H1 (cell line): ENCODE results near the gene BNIP5. TPM values are rescaled to one million over a fixed set of nuclear protein-coding genes. Genes with fewer than 3 reads are reported as not detected.

Experiments used
- CTCF ChIA-PET: fragments of 300-600 bp; sonication (Branson Sonifier 250); formaldehyde crosslinking; loops from one replicate; lab custom pipeline; 2021; ENCODE audit not compliant: partially characterized antibody; lab: Charles Lee
- POLR2A ChIA-PET: fragments of 300-600 bp; sonication (Branson Sonifier 250); formaldehyde crosslinking; loops from one replicate; lab custom pipeline; 2021; ENCODE audit warnings: inconsistent platforms; ENCODE audit not compliant: partially characterized antibody; lab: Charles Lee
- DNase-seq, 2 experiments: peaks; one replicate each; pipeline versions ENCODE4 v3.0.0 to v3.0.0-alpha.2; 2010 to 2022; ENCODE audit warnings: low spot score in 2 of 2, low read depth in 1 of 2, mixed read lengths in 1 of 2
- FAIRE-seq: peaks from 2 replicates; lab custom pipeline; 2011; peaks lifted over from hg19 to GRCh38; lab: Jason Lieb, UNC
- H2AFZ ChIP-seq: 2 replicates; pipeline ENCODE4 v1.8.1; 2012; ENCODE audit warnings: low read length, inconsistent platforms
- H2AK5ac ChIP-seq: 2 replicates; pipeline ENCODE4 v1.6.1; 2013; ENCODE audit warnings: low read depth, low read length
- H2BK120ac ChIP-seq: replicated peaks from 2 replicates; pipeline ENCODE3; 2013; ENCODE audit warnings: low read depth, low read length, inconsistent platforms
- H2BK12ac ChIP-seq: 2 replicates; pipeline ENCODE4 v1.6.1; 2013; ENCODE audit warnings: low read depth, low read length
- H2BK15ac ChIP-seq: 2 replicates; pipeline ENCODE4 v1.6.1; 2013; ENCODE audit warnings: low read length
- H2BK20ac ChIP-seq: 2 replicates; pipeline ENCODE4 v1.6.1; 2013; ENCODE audit warnings: low read length
- H2BK5ac ChIP-seq: 2 replicates; pipeline ENCODE4 v1.6.1; 2013; ENCODE audit warnings: low read depth, low read length
- H3K14ac ChIP-seq: 2 replicates; pipeline ENCODE4 v1.6.1; 2013; ENCODE audit warnings: inconsistent platforms; ENCODE audit not compliant: insufficient read length
- H3K18ac ChIP-seq: 2 replicates; pipeline ENCODE4 v1.6.1; 2013; ENCODE audit warnings: low read length; ENCODE audit errors: extremely low read depth
- H3K23ac ChIP-seq: 2 replicates; pipeline ENCODE4 v1.6.1; 2013; ENCODE audit warnings: inconsistent platforms; ENCODE audit not compliant: insufficient read length
- H3K23me2 ChIP-seq: 2 replicates; pipeline ENCODE4 v1.6.1; 2013; ENCODE audit warnings: low read depth, low read length
- H3K27ac ChIP-seq: 2 replicates; pipeline ENCODE4 v1.6.1; 2011; ENCODE audit warnings: low read depth, low read length, inconsistent platforms
- H3K27me3 ChIP-seq, 4 experiments: replicated peaks in 1 of 4; 1 replicate in 1 of 4; 2 replicates in 3 of 4; pipeline versions ENCODE4 v1.6.1 to v1.8.1; 2011 to 2013; ENCODE audit warnings: low read length in 3 of 4, mild to moderate bottlenecking in 3 of 4, inconsistent platforms in 2 of 4, mixed read lengths in 2 of 4, moderate library complexity in 1 of 4; ENCODE audit not compliant: control insufficient read depth in 3 of 4, insufficient read depth in 3 of 4; ENCODE audit errors: extremely low read depth in 1 of 4
- H3K36me3 ChIP-seq, 4 experiments: 2 replicates each; pipeline versions ENCODE4 v1.6.1 to v1.8.1; 2011 to 2013; ENCODE audit warnings: mild to moderate bottlenecking in 4 of 4, low read length in 3 of 4, moderate library complexity in 2 of 4, control low read depth in 1 of 4, inconsistent platforms in 1 of 4; ENCODE audit not compliant: insufficient read depth in 4 of 4, control insufficient read depth in 2 of 4
- H3K4ac ChIP-seq: replicated peaks from 2 replicates; pipeline ENCODE3; 2013; ENCODE audit warnings: low read length, low read depth, mixed read lengths, inconsistent platforms; ENCODE audit not compliant: insufficient read length
- H3K4me1 ChIP-seq, 4 experiments: replicated peaks in 1 of 4; 1 replicate in 1 of 4; 2 replicates in 3 of 4; pipeline versions ENCODE4 v1.6.1 to v1.8.1; 2011 to 2013; ENCODE audit warnings: low read length in 3 of 4, inconsistent platforms in 2 of 4, mixed read lengths in 1 of 4; ENCODE audit not compliant: insufficient read depth in 4 of 4, control insufficient read depth in 3 of 4
- H3K4me2 ChIP-seq, 2 experiments: 2 replicates each; pipeline versions ENCODE4 v1.6.1 to v1.8.1; 2011 to 2013; ENCODE audit warnings: low read depth in 2 of 2, low read length in 2 of 2, control low read depth in 1 of 2, inconsistent platforms in 1 of 2, mild to moderate bottlenecking in 1 of 2; ENCODE audit not compliant: insufficient read depth in 1 of 2
- H3K4me3 ChIP-seq, 4 experiments: fragments of 200-600, 300-600 bp in 1 of 4; sonication (generic), shearing (Covaris generic), sonication (Bioruptor Twin) in 1 of 4; 2 replicates each; pipeline versions ENCODE4 v1.5.1 to v1.8.1; 2011 to 2016; ENCODE audit warnings: low read length in 4 of 4, low read depth in 3 of 4, control low read depth in 2 of 4, inconsistent platforms in 2 of 4, mild to moderate bottlenecking in 2 of 4, mixed read lengths in 1 of 4, moderate library complexity in 1 of 4; ENCODE audit not compliant: insufficient read depth in 2 of 4; ENCODE audit errors: extremely low read depth in 1 of 4
- H3K56ac ChIP-seq: replicated peaks from 2 replicates; pipeline ENCODE3; 2013; ENCODE audit warnings: low read depth, mild to moderate bottlenecking, mixed read lengths, low read length, inconsistent platforms; ENCODE audit not compliant: insufficient read length
- H3K79me1 ChIP-seq: 2 replicates; pipeline ENCODE4 v1.6.1; 2013; ENCODE audit warnings: low read depth, low read length, control low read depth
- H3K79me2 ChIP-seq, 2 experiments: 2 replicates each; pipeline versions ENCODE4 v1.6.1 to v1.8.1; 2012 to 2013; ENCODE audit warnings: low read length in 2 of 2, mild to moderate bottlenecking in 2 of 2, inconsistent platforms in 1 of 2; ENCODE audit not compliant: insufficient read depth in 2 of 2, control insufficient read depth in 1 of 2
- H3K9ac ChIP-seq, 4 experiments: replicated peaks in 1 of 4; 1 replicate in 1 of 4; 2 replicates in 3 of 4; pipeline versions ENCODE4 v1.6.1 to v1.8.1; 2011 to 2013; ENCODE audit warnings: low read depth in 3 of 4, low read length in 3 of 4, control low read depth in 2 of 4, mild to moderate bottlenecking in 2 of 4, moderate library complexity in 2 of 4, inconsistent platforms in 1 of 4; ENCODE audit errors: extremely low read depth in 1 of 4
- H3K9me3 ChIP-seq, 2 experiments: 2 replicates each; pipeline versions ENCODE4 v1.6.1 to v1.8.1; 2012 to 2013; ENCODE audit warnings: mild to moderate bottlenecking in 2 of 2, moderate library complexity in 2 of 2, control low read depth in 1 of 2, inconsistent platforms in 1 of 2, low read depth in 1 of 2, low read length in 1 of 2, mixed read lengths in 1 of 2; ENCODE audit not compliant: insufficient read depth in 2 of 2
- H4K20me1 ChIP-seq, 2 experiments: replicated peaks in 1 of 2; 2 replicates each; pipeline versions ENCODE3 to v1.8.1; 2011 to 2013; ENCODE audit warnings: inconsistent platforms in 2 of 2, low read length in 2 of 2, mild to moderate bottlenecking in 1 of 2; ENCODE audit not compliant: insufficient read depth in 2 of 2, control insufficient read depth in 1 of 2
- H4K5ac ChIP-seq: 2 replicates; pipeline ENCODE4 v1.6.1; 2013; ENCODE audit warnings: low read length, low read depth, mixed read lengths, inconsistent platforms; ENCODE audit not compliant: insufficient read length
- H4K8ac ChIP-seq: 2 replicates; pipeline ENCODE4 v1.8.0; 2013; ENCODE audit warnings: mild to moderate bottlenecking, moderate library complexity, low read length, inconsistent platforms; ENCODE audit not compliant: insufficient read depth; ENCODE audit errors: extremely low read depth
- H4K91ac ChIP-seq: replicated peaks from 2 replicates; pipeline ENCODE3; 2013; ENCODE audit warnings: low read length, mixed read lengths, inconsistent platforms; ENCODE audit not compliant: insufficient read length
- CEBPB ChIP-seq: IDR thresholded peaks from 2 replicates; pipeline ENCODE4 v1.6.1; 2012; ENCODE audit warnings: low read depth, low read length
- HDAC2 ChIP-seq, 2 experiments: fragments of 300-600 bp in 1 of 2; sonication (generic) in 1 of 2; IDR thresholded peaks; 2 replicates each; pipeline ENCODE4 v1.6.1; 2011 to 2012; ENCODE audit warnings: low read depth in 2 of 2, low read length in 2 of 2, mild to moderate bottlenecking in 2 of 2, moderate library complexity in 2 of 2, borderline replicate concordance in 1 of 2, inconsistent platforms in 1 of 2
- KDM5A ChIP-seq: fragments of 200-600 bp; IDR thresholded peaks from 2 replicates; pipeline ENCODE4 v1.7.1; 2012; ENCODE audit warnings: mild to moderate bottlenecking, low read length, inconsistent platforms, mixed read lengths
- NANOG ChIP-seq: IDR thresholded peaks from 2 replicates; pipeline ENCODE4 v1.6.1; 2011; ENCODE audit warnings: low read length, low read depth, mild to moderate bottlenecking, inconsistent platforms; ENCODE audit not compliant: insufficient read depth, poor library complexity, severe bottlenecking
- RAD21 ChIP-seq, 2 experiments: IDR thresholded peaks in 1 of 2; conservative IDR thresholded peaks in 1 of 2; 2 replicates each; pipeline ENCODE4 v1.6.1; 2011; ENCODE audit warnings: low read depth in 2 of 2, low read length in 2 of 2, improper control_type of control experiment in 1 of 2, inconsistent platforms in 1 of 2, mild to moderate bottlenecking in 1 of 2, moderate library complexity in 1 of 2
- RBBP5 ChIP-seq: IDR thresholded peaks from 2 replicates; pipeline ENCODE4 v1.7.1; 2012; ENCODE audit warnings: low read depth, mild to moderate bottlenecking, inconsistent platforms, low read length, moderate library complexity, borderline replicate concordance
- SIRT6 ChIP-seq: IDR thresholded peaks from one replicate; pipeline ENCODE4 v1.7.1; 2012; ENCODE audit warnings: low read length, inconsistent platforms
- WGBS, 2 experiments: shearing (Covaris generic) in 1 of 2; methylation state at CpG; one replicate each; pipeline versions ENCODE4 v1.1.6 to v1.1.7; 2013 to 2015; ENCODE audit warnings: low lambda C conversion rate in 2 of 2, mixed read lengths in 2 of 2, inconsistent platforms in 1 of 2, low coverage in 1 of 2, missing lambda C conversion rate in 1 of 2; ENCODE audit not compliant: insufficient replicate concordance in 2 of 2, insufficient coverage in 1 of 2, insufficient read length in 1 of 2; ENCODE audit errors: extremely low coverage in 1 of 2, missing lambda C conversion rate in 1 of 2; 5-methylcytosine and 5-hydroxymethylcytosine counted together
- polyA plus RNA-seq, 7 experiments: library from polyadenylated mRNA; depleted of rRNA in 3 of 7; stranded (reverse) in 5 of 7; unstranded in 2 of 7; fragments of >200 nt in 5 of 7; fragments of 200-250 nt in 2 of 7; gene quantifications; 1 replicate in 5 of 7; 2 replicates in 1 of 7; 4 replicates in 1 of 7; pipeline versions ENCODE4 v1.2.1 to v1.2.3, GENCODE V29; 2011 to 2013; ENCODE audit warnings: missing spikeins in 2 of 7, mixed read lengths in 2 of 7
- total RNA-seq: library from RNA; stranded (reverse); fragmentation: NEBNext Ultra II Directional; extraction: Animal tissue kit (Norgen Biotek cat#: 25700); gene quantifications from 2 replicates; pipeline ENCODE4 v1.2.1, GENCODE V29; 2021
- TF ChIP-seq, protein P1 (sequence below), 3 experiments: IDR thresholded peaks; 1 replicate in 2 of 3; 2 replicates in 1 of 3; pipeline versions ENCODE4 v1.5.1 to v1.6.1; 2011; ENCODE audit warnings: low read length in 3 of 3, mild to moderate bottlenecking in 3 of 3, inconsistent platforms in 2 of 3, low read depth in 1 of 3, moderate library complexity in 1 of 3; ENCODE audit not compliant: insufficient read depth in 1 of 3; ENCODE audit errors: control extremely low read depth in 1 of 3

BNIP5 gene
- total and polyA plus RNA-seq, 2 of the 8 experiments (the other 6 are each of a cell fraction or from before 2014, with no cell fraction given), result not detected

DNA sequence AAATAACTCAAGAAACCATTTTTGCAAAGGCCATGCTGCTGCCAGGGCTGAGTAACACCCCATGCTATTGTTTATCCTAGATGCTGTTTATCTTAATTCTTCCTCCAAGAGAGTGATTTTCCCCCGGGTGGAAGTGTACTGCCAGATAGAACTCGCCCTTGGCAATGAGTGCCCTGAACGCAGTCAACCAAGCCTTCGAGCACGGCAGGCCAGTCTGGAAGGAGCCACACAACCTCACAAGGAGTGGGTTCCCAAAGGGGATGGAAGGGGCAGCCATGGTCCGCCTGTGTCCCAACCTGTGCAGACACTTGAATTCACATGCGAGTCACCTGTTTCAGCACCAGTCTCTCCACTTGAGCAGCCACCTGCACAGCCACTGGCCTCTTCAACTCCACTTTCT lies 34.9 kb downstream of the BNIP5 start:
- DNase-seq, result no peak
- no peak overlapping the region for H3K56ac ChIP-seq
- H4K8ac ChIP-seq, result no peak overlapping the region
- no peak overlapping the region; the same call in 1 of the 2 replicates for H2BK12ac ChIP-seq
- H3K4me2 ChIP-seq, result no peak overlapping the region
- POLR2A ChIA-PET, result no interaction called here
- no peaks in the 10 kb centered on the region for H3K36me3 ChIP-seq
- no peak overlapping the region for H2AK5ac ChIP-seq
- H3K14ac ChIP-seq, result no peak overlapping the region
- no peak overlapping the region for H3K4ac ChIP-seq
- no peak overlapping the region for H3K27ac ChIP-seq
- H2BK20ac ChIP-seq, result no peak overlapping the region
- H3K79me1 ChIP-seq, result no peaks in the 10 kb centered on the region
- H3K23me2 ChIP-seq, result no peaks in the 10 kb centered on the region
- H3K9me3 ChIP-seq, result no peaks in the 10 kb centered on the region
- no peak overlapping the region for H3K9ac ChIP-seq
- H3K27me3 ChIP-seq, result no peaks in the 10 kb centered on the region
- H4K20me1 ChIP-seq, result no peaks in the 10 kb centered on the region
- H3K4me3 ChIP-seq, result no peak overlapping the region
- CTCF ChIA-PET, result interaction anchor here (0.6 to 10.9 kb wide), 34 partner anchors 9 to 674 kb away, joined by 3 to 137 read pairs (median 4); partner anchors contain the start of gene SRPK1
- H2BK15ac ChIP-seq, result peak overlapping the region; percentile 95
- 0 out of 2 replicates have a peak overlapping the region, but pooled peaks have one; percentile 3 for H2BK5ac ChIP-seq
- H3K18ac ChIP-seq, result no peak overlapping the region
- no peaks in the 10 kb centered on the region for H3K79me2 ChIP-seq
- peaks cover 0 to 3% (median 1%) of the 10 kb centered on the region in 4 experiments; a peak in 3 of 7 replicates for H3K4me1 ChIP-seq
- H2BK120ac ChIP-seq, result no peak overlapping the region
- no peak for FAIRE-seq
- H3K23ac ChIP-seq, result no peak overlapping the region
- H4K91ac ChIP-seq, result no peak overlapping the region
- 89% methylated on average over 7 of the region's 7 CpGs; no CpG with 5 or more reads in 1 of the 2 experiments for WGBS, 2 experiments
- TF ChIP-seq NANOG (no peak), SIRT6 (no peak), HDAC2 (IDR thresholded peaks at IDR 0.05; ENCODE audit: borderline replicate concordance in 1 of 2, low read depth in 2 of 2, low read length in 2 of 2) (no peak), CEBPB (no peak), RAD21 (IDR thresholded peaks at IDR 0.05 in 1 of 2, conservative IDR thresholded peaks at IDR 0.05 in 1 of 2; ENCODE audit: low read depth in 2 of 2, low read length in 2 of 2) (no peak), RBBP5 (no peak), KDM5A (no peak)
- TF ChIP-seq, protein P1, sequence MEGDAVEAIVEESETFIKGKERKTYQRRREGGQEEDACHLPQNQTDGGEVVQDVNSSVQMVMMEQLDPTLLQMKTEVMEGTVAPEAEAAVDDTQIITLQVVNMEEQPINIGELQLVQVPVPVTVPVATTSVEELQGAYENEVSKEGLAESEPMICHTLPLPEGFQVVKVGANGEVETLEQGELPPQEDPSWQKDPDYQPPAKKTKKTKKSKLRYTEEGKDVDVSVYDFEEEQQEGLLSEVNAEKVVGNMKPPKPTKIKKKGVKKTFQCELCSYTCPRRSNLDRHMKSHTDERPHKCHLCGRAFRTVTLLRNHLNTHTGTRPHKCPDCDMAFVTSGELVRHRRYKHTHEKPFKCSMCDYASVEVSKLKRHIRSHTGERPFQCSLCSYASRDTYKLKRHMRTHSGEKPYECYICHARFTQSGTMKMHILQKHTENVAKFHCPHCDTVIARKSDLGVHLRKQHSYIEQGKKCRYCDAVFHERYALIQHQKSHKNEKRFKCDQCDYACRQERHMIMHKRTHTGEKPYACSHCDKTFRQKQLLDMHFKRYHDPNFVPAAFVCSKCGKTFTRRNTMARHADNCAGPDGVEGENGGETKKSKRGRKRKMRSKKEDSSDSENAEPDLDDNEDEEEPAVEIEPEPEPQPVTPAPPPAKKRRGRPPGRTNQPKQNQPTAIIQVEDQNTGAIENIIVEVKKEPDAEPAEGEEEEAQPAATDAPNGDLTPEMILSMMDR (IDR thresholded peaks at IDR 0.05; ENCODE audit: control extremely low read depth in 1 of 3, insufficient read depth in 1 of 3, low read depth in 1 of 3, low read length in 3 of 3), result no peak
- TF ChIP-seq, all 59 proteins: peak for 0
- Histone ChIP-seq H2AFZ (no peak overlapping the region), H4K5ac (no peak overlapping the region)
